ENCODE measurements around the gene CITED4. TPM values are rescaled to one million over a fixed set of nuclear protein-coding genes. Genes with fewer than 3 reads are reported as not detected.
A peak's percentile ranks its signal among the peaks of the same experiment; 100 is the strongest.

Gene CITED4
- total and polyA plus RNA-seq, 10 of the 15 experiments (the other 5 are each of a cell fraction or from before 2014, with no cell fraction given), result 0.13 to 0.64 (median 0.26) TPM; not detected in 6

- Histone ChIP-seq H3K9ac (ENCODE audit: control insufficient read depth, insufficient read depth, low read length) (no peak overlapping the region), H3K9me3 (replicated peaks; ENCODE audit: control insufficient read depth, insufficient read depth, low read length) (no peaks in the 10 kb centered on the region), H3K79me2 (ENCODE audit: control insufficient read depth, insufficient read depth, low read length) (no peaks in the 10 kb centered on the region), H4K20me1 (ENCODE audit: control insufficient read depth, insufficient read depth) (no peaks in the 10 kb centered on the region), H3K27ac (ENCODE audit: control insufficient read depth, insufficient read depth) (no peak overlapping the region), H2AFZ (ENCODE audit: control insufficient read depth, low read depth, low read length) (peak overlapping the region; percentile 51), H3K36me3 (ENCODE audit: control insufficient read depth in 2 of 2, insufficient read depth in 2 of 2, low read length in 1 of 2) (no peaks in the 10 kb centered on the region), H3K4me1 (ENCODE audit: control insufficient read depth, insufficient read depth, low read length) (peaks cover 13% of the 10 kb centered on the region), H3K27me3 (replicated peaks in 1 of 2; ENCODE audit: control insufficient read depth in 2 of 2, insufficient read depth in 2 of 2, low read length in 1 of 2) (no peaks in the 10 kb centered on the region), H3K4me2 (ENCODE audit: control insufficient read depth, insufficient read depth) (peak overlapping the region; percentile 64), H3K4me3 (no peak overlapping the region)
- ChIA-PET CTCF (interaction anchor here (1.0 to 2.0 kb wide), 2 partner anchors 52 to 74 kb away, joined by 3 to 14 read pairs; no protein-coding TSS in a partner anchor), RAD21 (ENCODE audit: unreplicated experiment) (interaction anchor here (0.5 kb wide), 1 partner anchor 19 kb away, joined by 3 read pairs; no protein-coding TSS in a partner anchor), SMC1A (ENCODE audit: uncharacterized antibody, unreplicated experiment) (interaction anchor here (1.0 kb wide), 1 partner anchor 61 kb away, joined by 3 read pairs; no protein-coding TSS in a partner anchor), POLR2A (interaction anchor here (1.0 kb wide), 1 partner anchor 9 kb away, joined by 3 read pairs; no protein-coding TSS in a partner anchor)
- ATAC-seq, result peak; percentile 91
- WGBS (ENCODE audit: insufficient coverage, insufficient replicate concordance, low lambda C conversion rate, missing lambda C conversion rate), result 44% methylated on average over 3 of the region's 3 CpGs
- no peak for FAIRE-seq
- no TSS peak for BruUV-seq (replicated peaks)
- peak; percentile 42; the same call in 1 of the 2 replicates for TF ChIP-seq IKZF1 (conservative IDR thresholded peaks at IDR 0.05)
- TF ChIP-seq BHLHE40 (IDR thresholded peaks at IDR 0.05; ENCODE audit: borderline replicate concordance in 1 of 2, low read depth in 2 of 2, low read length in 1 of 2), result peak in 1 of 2 experiments; percentile 41; a peak in 1 of 4 replicates
- peak; percentile 77; the same call in 1 of the 2 replicates for TF ChIP-seq PAX5 (IDR thresholded peaks at IDR 0.05; ENCODE audit: borderline replicate concordance, low read depth, low read length)
- TF ChIP-seq SPI1 (IDR thresholded peaks at IDR 0.05; ENCODE audit: borderline replicate concordance, insufficient read depth, low read depth, low read length), result peak; percentile 74; the same call in 1 of the 2 replicates
- 0 out of 2 replicates have a peak, but pooled peaks have one; percentile 20 for TF ChIP-seq GATAD2B (conservative IDR thresholded peaks at IDR 0.05; ENCODE audit: low read depth)
- no peak for TF ChIP-seq FOS (IDR thresholded peaks at IDR 0.05; ENCODE audit: borderline replicate concordance, extremely low read depth, insufficient read length)
- TF ChIP-seq DPF2 (IDR thresholded peaks at IDR 0.05), result peak; percentile 25; the same call in 1 of the 2 replicates
- TF ChIP-seq IKZF2 (IDR thresholded peaks at IDR 0.05), result peak in 1 of 2 experiments; percentile 36; a peak in 3 of 4 replicates
- TF ChIP-seq, protein P1, sequence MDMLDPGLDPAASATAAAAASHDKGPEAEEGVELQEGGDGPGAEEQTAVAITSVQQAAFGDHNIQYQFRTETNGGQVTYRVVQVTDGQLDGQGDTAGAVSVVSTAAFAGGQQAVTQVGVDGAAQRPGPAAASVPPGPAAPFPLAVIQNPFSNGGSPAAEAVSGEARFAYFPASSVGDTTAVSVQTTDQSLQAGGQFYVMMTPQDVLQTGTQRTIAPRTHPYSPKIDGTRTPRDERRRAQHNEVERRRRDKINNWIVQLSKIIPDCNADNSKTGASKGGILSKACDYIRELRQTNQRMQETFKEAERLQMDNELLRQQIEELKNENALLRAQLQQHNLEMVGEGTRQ (IDR thresholded peaks at IDR 0.05; ENCODE audit: borderline replicate concordance, low read depth, low read length), result no peak
- no peak for TF ChIP-seq MYC (IDR thresholded peaks at IDR 0.05; ENCODE audit: insufficient read depth, insufficient read length, insufficient replicate concordance, low read length, severe bottlenecking)
- no peak for TF ChIP-seq E2F8 (IDR thresholded peaks at IDR 0.05; ENCODE audit: low read depth, partially characterized antibody)
- DNase-seq (ENCODE audit: low read depth, low spot score), result no peak
- in situ Hi-C loops (cut with MboI) (no loop called here), intact Hi-C loops (cut with micrococcal nuclease; ENCODE audit: unreplicated experiment) (no loop called here)
Observed at GRCh38 chr1:40825435-40825788, 36.8 kb downstream of the CITED4 start.

Data from GM12878 (cell line).